ENCODE data around the gene SAC3D1.

DNA sequence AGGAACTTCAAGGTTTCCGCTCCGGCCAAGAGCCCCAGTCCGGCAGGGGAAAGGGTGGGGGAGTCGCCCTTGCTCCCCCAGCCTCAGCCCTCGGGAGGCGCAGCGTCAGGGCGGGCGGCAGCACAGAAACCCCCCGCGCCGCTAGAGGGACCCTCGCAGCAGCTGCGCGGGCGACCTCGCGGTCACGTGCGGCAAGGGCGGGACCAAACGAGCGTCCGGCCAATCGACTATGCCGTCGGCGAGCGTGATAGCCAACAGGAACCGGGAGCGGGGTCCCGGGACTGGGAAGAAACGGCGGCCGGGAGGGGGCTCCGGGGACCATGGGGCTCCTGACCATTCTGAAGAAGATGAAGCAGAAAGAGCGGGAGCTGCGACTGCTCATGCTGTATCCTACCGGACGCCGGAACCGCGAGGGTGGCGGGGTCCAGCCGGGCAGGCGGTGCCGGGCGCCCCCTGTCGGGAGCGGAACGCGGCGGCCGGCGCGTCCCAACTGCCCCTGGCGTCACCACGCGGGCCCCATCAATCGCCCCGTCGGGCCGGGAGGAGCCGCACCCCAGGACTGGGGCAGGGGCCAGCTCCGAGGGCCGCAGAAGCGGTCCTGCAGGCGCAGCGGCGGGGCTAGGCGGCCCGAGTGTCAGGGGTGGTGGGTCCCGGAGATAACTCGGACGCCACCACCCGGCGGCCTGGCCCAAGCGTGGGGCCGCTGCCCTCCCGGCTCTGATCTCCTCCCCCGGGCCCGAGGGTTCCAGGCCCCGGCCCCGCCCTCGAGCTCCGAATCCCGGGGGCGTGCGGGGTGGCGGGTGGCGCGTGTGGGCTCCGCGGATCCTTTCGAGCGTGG is 26.9 kb upstream of the SAC3D1 start, which contains the start of gene ARL2:
- TF ChIP-seq EP300 (IDR thresholded peaks at IDR 0.05), result no peak
- TF ChIP-seq JUNB (IDR thresholded peaks at IDR 0.05), result no peak
